Measurements from ENCODE around the gene MAB21L1.

Gene MAB21L1

GRCh38 chr13:35475960-35476943 is at the start of gene MAB21L1:
TSS of gene MAB21L1 (minus strand) at chr13:35476689. CDS start at chr13:35476138, 551 bp downstream.
- no peak for DNase-seq

DNA sequence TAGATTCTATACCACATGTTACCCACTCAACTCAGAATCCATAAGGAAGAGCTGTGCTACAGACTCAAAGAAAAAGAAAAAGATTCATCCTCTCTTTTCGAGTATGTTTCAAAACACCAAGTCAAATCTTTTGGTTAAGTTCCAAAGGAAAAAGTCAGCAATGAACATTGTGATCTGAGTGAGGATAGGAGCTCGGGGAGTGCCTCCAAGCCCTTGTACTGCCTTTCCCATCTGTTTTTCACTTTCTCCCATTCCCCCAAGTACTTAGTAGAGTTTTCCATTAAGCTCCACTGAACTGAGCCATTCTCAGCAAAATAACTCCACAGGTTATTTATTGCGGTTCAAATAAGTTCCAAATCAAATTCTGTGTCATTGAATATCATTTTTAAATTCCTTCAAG is 47.7 kb upstream of the MAB21L1 start:
- no peak for DNase-seq

- DNase-seq = no peak
Observed at GRCh38 chr13:35518337-35518946, 42.0 kb upstream of the MAB21L1 start.

DNA sequence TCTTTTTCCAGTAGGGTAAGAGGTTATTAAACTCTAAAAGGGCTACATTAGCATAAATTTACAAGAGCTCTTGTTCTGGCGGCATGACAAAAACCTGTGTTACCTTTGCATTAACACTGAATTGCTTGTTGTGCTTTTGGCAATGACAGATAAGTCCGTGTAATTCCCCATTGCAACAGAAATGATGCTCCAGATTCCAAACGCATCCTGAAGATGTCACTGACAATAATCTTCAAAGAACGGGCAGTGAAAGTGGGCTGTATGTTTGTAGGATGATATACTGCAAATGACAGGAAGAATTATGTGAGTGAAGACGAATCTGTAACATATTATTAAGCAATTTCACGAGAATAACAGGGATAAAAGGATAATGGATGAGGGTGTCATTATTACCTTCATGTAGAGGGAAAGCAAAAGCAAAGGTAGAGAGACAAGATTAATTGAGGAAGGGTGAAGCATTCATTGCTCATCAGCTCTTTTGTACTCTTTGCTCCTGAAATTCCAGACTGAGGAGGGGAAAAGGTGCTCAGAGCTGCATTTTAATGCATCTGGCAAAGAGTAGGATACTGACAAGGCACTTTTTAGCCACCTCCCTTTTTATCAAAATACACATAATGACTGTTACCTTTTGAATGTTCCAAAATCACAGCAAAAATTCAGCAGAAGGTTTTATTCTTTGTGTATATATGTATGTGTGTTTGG is 38.5 kb upstream of the MAB21L1 start:
- DNase-seq = no peak

GRCh38 chr13:35514061-35514477 is 37.6 kb upstream of the MAB21L1 start:
- no peak for DNase-seq

- DNase-seq = no peak
Observed at GRCh38 chr13:35512271-35512920, 35.9 kb upstream of the MAB21L1 start.

DNA sequence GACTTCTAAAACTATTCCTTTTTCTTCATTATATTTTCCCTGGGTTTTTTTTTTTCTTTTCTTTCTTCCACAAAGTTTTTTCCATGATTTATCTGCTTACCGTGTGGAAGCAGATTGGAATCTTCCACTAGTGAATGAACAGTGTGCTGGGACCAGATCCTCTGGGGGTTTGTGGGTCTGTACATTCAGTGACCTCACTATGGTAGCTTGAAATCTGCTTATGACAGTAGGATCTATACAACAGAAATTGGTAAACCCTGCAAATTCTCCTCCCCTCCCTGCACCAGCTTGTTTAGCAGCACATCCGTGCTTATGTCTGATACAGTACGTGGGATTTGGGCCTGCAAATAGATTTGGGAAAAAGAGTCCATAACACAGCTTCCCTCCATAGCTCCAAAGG is 26.0 kb upstream of the MAB21L1 start:
- no peak for DNase-seq

GRCh38 chr13:35501661-35502235 is 25.3 kb upstream of the MAB21L1 start:
- no peak for DNase-seq

DNA sequence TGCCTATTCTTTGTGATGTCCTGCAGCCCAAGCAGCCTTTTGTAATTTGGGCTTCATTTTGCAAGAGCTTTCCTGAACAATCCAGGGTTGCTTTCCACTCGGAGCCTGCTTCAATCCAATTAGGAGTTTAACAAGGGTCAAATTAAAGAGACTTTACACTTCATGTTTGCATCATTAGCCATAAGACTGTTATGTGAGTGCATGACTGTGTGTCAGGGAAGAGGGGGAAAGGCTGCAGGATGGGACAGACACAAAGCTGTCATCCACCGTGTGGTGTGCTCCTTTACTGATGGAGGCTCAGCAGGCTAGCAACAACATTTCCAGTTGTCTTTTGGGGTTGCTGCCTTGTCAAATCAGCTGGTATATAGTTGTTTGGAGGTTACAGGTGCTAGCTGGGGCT is 23.7 kb upstream of the MAB21L1 start:
- DNase-seq = no peak

GRCh38 chr13:35499676-35500075 is 23.2 kb upstream of the MAB21L1 start:
- DNase-seq = no peak

DNA sequence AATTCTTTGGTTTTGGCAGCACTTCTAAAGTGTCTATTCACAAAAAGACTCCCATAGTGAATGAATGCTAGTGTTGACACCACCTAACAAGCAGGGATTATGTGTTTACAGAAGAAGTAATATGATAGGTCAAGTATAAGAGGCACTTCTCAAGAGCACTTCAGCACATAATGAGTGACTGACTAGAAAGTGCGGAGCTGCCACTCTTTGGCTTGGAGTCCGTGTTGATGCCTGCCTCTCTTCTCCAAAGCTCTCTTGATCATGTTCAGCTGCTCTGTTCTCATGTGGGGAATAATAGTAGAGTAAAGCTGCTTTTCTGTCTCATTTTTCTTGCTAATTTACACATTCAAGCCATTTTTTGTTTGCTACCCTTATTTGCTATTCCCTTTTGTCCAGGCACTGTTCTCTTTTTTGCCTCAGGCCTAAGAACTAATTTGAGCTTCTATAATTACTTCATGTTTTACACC is 22.7 kb upstream of the MAB21L1 start:
- no peak for DNase-seq

- no peak for DNase-seq
Observed at GRCh38 chr13:35498231-35498630, 21.7 kb upstream of the MAB21L1 start.

GRCh38 chr13:35496761-35497386 is 20.4 kb upstream of the MAB21L1 start:
- no peak for DNase-seq

GRCh38 chr13:35496006-35496405 is 19.5 kb upstream of the MAB21L1 start:
- DNase-seq = no peak

GRCh38 chr13:35489050-35489449 is 12.6 kb upstream of the MAB21L1 start:
- no peak for DNase-seq

- no peak for DNase-seq
Observed at GRCh38 chr13:35485424-35485823, 8.9 kb upstream of the MAB21L1 start.

DNA sequence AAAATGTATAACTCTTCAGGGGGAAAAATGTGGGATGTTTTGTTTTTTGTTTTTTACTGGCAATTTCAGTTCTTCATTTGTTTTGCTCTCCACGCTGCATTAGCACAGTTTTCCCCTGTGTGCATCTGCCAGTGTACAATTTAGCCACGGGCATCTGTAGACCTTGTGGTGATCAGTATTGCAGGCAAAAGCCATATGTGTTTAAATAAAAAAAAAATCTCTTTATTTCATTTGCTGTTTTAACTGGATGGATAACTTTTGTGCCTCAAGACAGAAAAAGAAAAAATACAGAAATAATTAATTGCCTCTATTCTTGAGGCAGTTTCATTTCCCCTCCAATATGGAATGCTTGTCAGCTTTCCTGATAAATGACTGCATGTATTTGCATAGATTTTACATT is 7.9 kb upstream of the MAB21L1 start:
- no peak for DNase-seq

GRCh38 chr13:35483761-35484160 is 7.3 kb upstream of the MAB21L1 start:
- no peak for DNase-seq

DNA sequence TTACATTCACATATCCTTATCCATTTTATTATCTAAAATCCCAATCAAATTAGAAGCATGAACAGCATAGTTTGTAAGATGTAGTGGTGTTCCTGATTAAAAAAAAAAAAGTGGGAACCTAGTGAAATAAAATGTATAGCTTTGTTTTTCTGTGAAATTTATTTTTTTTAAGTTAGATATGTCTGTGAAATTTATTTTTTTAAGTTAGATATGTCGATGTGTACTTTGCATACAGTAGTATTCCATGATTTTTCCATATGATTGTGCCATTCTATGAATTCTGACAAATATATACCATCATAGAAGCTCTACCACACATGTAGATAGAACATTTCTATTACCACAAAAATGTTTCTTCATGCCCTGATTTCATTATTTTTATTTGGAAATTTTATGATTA is 6.0 kb upstream of the MAB21L1 start:
- no peak for DNase-seq

GRCh38 chr13:35481777-35482176 is 5.3 kb upstream of the MAB21L1 start:
- DNase-seq = no peak

DNA sequence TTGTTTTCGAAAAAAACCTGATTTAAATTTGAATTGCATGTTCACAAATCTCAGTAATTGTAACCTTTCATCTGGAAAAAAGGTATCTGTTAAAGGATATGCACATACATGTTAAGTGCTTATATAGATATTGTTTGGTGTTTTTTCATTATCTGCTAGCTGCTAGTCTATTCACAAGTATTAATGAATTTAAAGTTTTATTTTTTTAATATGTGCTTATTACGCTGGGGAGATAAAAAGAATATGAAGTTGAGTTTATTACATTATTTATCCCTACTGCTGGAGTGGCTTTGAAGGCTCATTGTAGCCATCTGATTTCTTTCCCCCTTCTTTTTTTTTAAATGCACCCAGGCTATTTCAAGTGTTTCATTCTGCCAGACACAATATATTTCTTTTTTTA is 3.9 kb upstream of the MAB21L1 start:
- DNase-seq = no peak

DNA sequence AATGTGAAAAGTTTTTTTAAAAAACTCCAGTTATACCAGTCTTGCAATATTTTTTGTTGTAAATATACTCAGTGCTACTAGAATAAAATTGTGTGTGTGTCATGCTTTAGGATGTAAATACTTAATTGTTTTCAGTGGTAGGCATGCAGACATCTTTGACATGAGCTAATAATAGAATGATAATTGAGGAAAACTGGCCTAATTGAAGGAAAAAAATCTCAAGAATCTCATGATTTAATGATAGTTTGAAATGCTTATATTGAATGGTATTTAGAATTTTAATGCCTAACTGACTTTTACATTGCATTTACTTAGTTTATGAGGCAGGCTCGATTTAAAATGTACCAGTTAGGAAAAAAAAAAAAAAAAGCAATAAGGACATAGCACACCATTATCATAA is 3.2 kb upstream of the MAB21L1 start:
- DNase-seq = no peak

All from CD4-positive, alpha-beta T cell treated with Interleukin-6 for 4 hours (primary cell).